ENCODE results near the gene MBOAT1. TPM values are rescaled to one million over a fixed set of nuclear protein-coding genes. Genes with fewer than 3 reads are reported as not detected.

Gene MBOAT1
- total RNA-seq, 1 donor from 2014 or later = 10.9 TPM

DNA sequence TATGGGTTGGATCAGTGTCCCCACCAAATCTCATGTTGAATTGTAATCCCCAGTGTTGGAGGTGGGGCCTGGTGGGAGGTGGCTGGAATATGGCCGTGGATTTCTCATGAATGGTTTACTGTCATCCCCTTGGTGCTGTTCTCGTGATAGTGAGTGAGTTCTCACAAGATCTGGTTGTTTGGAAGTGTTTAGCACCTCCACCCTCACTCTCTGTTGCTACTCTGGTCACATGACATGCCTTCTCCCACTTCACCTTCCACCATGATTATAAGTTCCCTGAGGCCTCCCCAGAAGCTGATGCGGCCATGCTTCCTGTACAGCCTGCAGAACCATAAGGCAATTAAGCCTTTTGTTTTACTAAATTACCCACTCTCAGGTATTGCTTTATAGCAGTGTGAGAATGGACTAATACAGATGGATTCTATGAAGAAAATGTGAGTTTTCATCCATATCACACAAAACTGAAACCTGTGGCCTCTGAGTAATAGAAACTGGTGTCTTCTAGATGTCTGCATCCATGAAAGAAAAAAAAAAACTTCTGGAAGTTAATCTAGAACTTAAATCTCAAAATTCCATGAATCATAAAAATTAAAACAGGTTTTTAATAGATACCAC is 39.3 kb downstream of the MBOAT1 start:
- no peak for DNase-seq (ENCODE audit: low read depth)
- TF ChIP-seq CTCF (conservative IDR thresholded peaks at IDR 0.05; ENCODE audit: low read depth, low read length) = no peak
- no peak overlapping the region for H3K4me3 ChIP-seq (ENCODE audit: low read depth, low read length)

DNA sequence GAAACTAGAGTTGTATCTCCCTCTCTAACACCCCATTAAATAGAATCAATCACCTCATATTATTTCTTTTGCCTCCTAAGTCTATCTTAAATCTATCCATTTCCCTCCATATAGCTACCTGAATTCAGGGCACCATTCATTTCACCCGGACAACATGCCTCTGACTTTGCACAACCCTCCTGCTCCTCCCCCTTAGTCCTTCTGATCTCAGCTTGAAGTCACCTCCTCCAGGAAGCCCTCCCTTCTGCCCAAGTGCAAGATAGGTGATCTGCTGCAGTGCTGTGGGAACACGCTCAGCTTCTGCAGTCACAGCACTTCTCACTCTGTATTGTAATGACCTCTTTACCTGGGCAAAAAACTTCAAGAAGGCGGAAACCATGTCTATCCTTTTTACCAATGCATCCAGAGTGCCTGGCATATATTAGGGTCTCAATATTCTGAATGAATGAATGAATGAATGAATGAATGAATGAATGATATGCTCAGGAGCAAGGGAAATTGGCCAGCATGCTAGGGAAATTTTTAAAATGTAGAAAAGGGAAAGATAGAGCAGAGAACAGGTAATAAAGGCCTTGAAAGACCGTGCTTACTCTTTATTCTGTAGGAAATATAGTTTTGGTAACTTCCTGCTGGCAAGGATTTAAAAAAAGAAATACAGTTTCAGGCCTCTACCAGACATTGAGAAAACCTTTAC is 41.7 kb downstream of the MBOAT1 start:
- no peak for TF ChIP-seq CTCF (conservative IDR thresholded peaks at IDR 0.05; ENCODE audit: low read depth, low read length)
- H3K4me3 ChIP-seq (ENCODE audit: low read depth, low read length) = no peak overlapping the region
- DNase-seq (ENCODE audit: low read depth) = no peak

GRCh38 chr6:20169786-20170185 is 42.5 kb downstream of the MBOAT1 start:
- no peak overlapping the region for H3K4me3 ChIP-seq (ENCODE audit: low read depth, low read length)
- DNase-seq (ENCODE audit: low read depth) = no peak
- no peak for TF ChIP-seq CTCF (conservative IDR thresholded peaks at IDR 0.05; ENCODE audit: low read depth, low read length)

GRCh38 chr6:20169119-20169557 is 43.1 kb downstream of the MBOAT1 start:
- H3K4me3 ChIP-seq (ENCODE audit: low read depth, low read length) = no peak overlapping the region
- no peak for DNase-seq (ENCODE audit: low read depth)
- TF ChIP-seq CTCF (conservative IDR thresholded peaks at IDR 0.05; ENCODE audit: low read depth, low read length) = no peak

- no peak overlapping the region for H3K4me3 ChIP-seq (ENCODE audit: low read depth, low read length)
- no peak for DNase-seq (ENCODE audit: low read depth)
- no peak for TF ChIP-seq CTCF (conservative IDR thresholded peaks at IDR 0.05; ENCODE audit: low read depth, low read length)
Measured at GRCh38 chr6:20168690-20169089, 43.6 kb downstream of the MBOAT1 start.

DNA sequence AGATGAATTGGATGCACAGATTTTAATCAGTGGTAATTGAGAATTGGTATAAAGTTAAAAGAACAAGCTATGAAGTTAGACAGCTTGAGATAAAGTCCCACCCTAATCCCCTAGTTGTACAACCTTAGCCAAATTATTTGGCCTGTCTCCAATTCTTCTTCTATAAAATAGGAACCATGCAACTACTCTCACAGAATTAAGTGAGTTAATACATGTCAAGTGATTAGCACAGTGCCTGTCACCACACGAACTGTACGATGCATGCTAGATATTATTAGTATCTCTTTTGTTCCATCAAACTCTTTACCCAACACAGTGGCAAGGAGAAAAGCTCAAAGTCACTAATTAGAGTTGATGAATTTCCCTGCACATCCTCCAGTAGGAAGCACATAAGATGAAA is 44.7 kb downstream of the MBOAT1 start:
- TF ChIP-seq CTCF (conservative IDR thresholded peaks at IDR 0.05; ENCODE audit: low read depth, low read length) = no peak
- no peak for DNase-seq (ENCODE audit: low read depth)

GRCh38 chr6:20166210-20166609 is 46.1 kb downstream of the MBOAT1 start:
- no peak for DNase-seq (ENCODE audit: low read depth)
- no peak for TF ChIP-seq CTCF (conservative IDR thresholded peaks at IDR 0.05; ENCODE audit: low read depth, low read length)
- H3K4me3 ChIP-seq (ENCODE audit: low read depth, low read length) = no peak overlapping the region

More for the DNA sequence above, 44.7 kb downstream of the MBOAT1 start:
- H3K4me3 ChIP-seq (ENCODE audit: low read depth, low read length) = no peak overlapping the region

Data from epithelial cell of proximal tubule (primary cell).